GM19468 (cell line): Measurements from ENCODE around the gene PSMB3.

Experiments
- ATAC-seq: cut with Tn5 transposase; IDR thresholded peaks from one replicate; pipeline ENCODE4 v1.9.1; 2021; ENCODE audit warnings: mild to moderate bottlenecking, moderate library complexity, moderate number of reproducible peaks; ENCODE audit not compliant: unreplicated experiment; ENCODE audit errors: extremely low read depth

Gene PSMB3

DNA sequence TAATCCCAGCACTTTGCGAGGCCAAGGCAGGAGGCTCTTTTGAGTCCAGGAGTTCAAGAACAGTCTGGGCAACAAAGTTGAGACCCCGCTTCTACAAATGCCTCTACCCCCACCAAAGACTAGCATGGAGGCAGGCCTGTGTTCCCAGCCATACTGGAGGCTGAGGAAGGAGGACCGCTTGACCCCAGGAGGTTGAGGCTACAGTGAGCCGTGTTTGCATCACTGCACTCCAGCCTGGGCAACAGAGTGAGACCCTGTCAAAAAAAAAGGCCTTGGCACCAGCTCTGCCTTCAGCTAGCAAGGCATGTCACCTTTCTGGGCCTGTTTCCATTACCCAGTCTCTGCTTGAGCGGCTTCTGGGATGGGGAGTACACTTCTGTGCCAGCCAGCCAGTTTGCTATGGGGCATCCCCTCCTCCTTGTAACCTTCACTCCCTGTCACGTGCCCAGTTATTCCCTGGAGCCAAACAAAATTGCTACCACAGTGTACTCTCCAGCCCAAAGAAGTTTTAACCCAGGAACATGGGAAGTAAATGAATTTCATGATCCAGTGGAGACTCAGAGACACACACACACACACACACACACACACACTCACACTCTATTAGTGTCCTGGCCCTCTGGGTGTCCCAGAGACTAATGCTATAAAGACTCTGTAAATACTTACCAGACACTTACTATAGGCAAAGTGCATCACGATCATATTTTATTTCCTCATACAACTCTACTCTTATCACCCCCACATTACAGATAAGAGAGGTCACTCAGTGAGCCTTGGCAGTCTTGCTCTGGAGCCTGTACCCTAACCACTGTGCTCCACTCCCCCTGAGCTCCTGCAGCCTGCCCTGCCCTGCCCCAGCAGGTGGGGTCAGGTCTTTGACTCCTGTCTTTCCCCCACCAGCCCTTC, 19.9 kb upstream of the PSMB3 start:
- ATAC-seq: no peak

DNA sequence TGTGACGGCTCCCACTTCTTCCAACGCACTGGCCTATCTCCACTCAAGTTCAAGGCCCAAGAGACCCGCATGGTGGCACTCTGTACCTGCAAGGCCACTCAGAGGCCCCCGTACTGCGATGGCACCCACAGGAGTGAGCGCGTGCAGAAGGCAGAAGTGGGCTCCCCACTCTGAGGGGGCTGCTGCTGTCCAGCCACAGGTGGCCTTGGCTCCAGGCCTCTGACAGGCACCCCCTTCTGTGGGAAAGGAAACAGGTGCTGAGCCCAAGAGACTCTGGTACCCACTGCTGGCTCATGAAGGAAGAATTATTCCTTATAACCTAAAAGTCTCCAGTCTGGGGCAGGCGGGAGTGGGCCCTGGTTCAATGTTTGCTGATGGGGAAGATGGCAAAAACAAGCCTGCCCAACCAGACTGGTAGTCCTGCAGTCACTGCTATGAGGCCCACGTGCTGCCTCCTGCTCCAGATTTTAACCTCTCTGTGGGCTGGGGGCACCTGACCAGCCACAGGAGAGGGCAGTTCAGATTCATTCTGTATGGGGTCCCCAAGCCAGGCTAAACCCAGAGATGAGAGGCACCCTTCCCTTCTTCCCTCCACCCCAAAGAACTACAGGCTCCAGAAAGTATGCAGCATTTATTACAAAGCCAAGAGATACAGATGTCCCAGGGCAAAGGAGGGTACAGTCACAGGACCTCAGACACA, 19.1 kb upstream of the PSMB3 start:
- ATAC-seq: no peak

DNA sequence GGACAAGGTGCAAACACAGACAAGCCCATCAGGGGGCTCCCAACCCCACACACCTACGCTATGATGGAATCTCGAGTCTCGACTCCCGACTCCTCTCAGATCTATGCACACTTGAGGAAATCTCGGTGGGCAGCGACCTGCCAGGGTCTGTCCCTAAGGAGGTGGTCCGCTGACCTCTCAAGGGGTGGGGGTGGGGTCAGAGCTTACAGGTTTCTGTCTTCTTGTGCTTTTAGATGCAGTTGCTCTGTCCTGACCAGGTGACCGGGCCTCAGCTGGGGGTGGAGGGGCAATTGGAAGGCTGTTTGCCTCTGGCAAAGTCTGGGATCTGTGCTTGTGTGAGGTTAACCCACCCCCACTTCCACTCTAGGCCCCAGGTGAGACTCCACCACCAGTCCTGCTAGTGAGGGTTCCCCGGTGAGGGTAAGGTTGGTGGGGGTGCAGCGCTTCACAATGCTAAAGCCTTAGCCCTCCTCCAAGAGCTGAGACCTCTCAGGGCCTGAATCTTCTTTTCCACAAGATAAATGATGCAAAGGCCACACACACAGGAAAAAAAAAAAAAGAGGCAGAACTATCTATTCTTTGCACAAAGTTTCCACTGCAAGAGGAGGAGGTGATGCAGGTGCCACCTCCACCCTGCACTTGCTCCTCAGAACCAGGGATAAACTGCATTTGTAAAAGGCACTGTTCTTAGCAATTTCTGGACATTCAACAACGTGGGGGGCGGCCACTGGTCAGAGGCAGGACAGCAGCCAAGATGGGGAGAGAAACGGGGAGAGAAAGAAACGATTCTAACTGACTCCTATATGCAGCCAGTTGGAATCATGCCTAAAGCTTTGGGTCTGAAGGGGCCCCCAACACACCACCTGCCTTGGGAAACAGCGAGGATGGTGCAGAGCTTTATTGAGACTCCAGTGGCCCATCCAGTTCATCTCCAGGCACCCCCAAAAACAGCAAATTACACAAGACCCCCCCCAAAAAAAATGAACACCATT, 18.3 kb upstream of the PSMB3 start:
- ATAC-seq: no peak

DNA sequence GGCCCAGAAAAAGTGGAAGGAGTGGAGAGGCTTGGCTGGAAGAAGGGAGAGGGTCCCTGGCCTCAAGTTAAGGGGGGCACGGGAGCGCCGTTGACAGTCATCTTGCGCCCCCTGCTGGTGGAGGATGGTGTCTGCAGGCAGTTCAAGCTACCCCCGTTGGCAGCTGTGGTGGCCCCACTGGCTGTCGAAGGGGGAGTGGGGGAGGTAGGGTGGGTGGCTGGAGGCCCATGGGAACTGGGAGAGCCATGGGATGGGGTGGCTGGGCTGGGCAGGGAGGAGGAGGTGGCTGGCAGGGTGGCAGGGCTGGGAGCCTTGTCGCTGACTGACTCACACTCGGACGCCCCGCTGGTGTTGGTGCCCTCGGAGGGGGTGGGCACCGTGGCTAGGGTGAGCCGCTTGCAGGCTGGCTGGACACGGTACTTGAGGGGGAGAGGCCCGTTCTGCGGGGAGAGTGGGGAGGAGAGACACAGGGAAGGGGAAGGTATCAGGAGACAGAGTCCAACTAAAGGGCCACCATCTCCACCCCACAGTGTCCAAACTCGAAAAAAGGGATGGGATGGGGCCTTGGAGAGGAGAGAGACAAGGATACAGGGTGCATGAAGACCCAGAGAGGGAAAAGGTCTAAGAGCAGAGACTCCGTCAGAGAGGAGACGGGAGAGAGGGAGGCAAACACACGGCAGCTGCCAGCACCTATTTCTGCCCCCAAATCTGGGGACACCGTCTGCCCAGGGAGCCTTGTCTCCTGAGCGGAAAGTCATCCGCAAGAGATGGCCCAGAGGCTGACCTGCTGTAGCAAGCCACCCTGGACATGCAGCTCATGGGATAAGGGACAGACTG, 17.2 kb upstream of the PSMB3 start:
- no peak for ATAC-seq

DNA sequence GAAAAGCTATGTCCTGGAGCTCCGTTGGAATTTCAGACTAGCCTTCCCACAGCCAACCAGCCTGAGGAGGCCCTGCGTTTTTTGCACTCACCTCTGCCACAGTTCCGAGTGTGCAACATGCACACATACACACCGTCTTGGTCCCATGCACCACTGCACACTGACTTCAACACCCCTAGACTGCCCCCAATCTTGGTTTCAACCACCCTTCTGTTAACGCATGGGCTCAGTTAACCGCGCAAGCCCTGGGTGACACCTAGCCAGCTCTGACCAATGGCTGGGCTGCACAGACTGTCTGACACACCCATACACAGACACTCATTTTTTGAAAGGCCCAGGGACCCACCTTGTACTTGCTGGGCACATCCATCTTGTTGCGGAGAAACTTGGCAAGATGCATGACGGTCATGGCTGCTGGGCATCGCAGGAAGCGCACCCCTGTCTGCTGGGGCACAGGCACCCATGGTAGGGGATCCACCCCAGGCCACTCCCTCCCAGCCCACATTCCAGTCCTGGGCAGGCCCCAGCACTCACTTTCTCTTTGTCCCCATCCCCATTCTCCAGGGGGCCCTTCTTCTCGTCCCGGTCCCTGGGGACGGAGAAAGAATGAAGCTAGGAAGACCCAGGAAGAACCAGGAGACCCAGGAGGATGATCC, 14.4 kb upstream of the PSMB3 start:
- ATAC-seq: no peak

DNA sequence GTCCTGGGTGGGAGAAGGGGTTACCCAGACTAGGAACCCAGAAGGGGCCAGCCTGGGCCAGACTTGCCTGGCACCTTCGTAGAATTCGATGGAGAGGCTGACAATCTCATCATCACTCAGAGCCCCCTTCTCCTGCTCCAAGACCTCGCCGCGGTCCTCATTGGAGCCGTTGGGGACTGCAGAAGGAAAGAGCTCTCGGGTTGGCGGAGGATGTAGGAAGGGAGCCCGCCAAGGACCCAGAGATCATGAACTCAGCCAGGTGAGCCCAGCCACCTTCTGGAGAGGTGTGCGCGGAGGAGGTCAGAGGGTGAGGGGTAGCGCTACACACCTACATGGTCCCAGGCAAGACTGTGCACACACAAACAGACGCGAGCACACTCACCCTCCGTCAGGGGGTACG, 13.9 kb upstream of the PSMB3 start:
- ATAC-seq: no peak

DNA sequence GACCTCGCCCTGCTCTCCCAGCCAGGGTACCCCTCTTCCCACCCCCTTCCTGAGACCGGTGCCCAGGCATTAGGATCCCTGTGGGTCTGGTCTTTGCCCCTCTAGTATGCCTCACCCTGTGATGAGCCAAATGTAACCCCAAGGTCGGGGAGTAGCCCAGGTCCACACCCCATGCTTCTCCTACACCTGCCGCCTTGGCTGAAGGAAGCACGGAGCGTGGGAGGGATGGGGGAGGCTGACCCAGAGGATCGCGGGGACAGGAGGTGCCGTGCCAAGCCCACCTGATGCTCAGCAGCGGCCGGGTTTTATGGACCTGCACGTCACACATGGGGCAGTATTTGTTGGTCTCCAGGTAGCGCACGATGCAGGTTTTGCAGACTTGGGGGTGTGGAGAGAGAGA, 13.2 kb upstream of the PSMB3 start:
- ATAC-seq: no peak

DNA sequence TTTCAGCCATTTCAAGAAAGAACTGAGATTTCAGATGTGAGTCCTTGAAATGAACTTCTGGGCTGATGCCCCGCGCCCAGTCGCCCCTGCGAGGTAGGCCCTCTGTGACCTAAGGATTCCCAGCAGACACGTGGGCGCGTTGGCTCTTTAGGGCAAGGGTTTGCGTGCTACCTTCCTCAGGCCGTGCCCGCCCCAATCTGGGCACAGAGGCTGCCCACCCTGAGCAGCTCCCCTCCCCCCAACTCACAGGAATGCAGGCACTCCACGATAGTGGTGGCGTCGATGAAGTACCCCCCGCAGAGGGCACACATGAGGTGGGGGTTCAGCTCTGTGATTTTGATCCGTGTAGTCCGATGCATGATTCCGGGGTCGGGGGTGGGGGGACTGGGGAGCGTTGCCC, 12.5 kb upstream of the PSMB3 start:
- ATAC-seq: no peak

DNA sequence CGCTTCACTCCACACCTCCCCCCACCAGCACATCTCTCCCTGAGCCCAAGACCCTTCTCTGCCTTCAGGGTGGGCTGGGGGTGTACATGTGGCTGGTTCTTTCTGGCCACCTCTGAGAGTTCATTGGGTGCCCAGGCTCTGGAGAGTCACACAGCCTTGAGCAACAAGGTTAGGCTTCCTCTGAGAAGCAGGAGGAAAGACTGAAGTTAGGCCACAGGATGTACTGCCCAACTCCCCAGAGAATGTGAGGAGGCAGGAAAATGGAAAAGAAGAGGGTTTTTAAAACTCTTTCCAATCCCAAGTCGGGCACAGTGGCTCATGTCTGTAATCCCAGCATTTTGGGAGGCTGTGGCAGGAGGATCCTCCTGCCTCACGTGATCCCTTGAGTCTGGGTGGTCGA, 11.7 kb upstream of the PSMB3 start:
- no peak for ATAC-seq

DNA sequence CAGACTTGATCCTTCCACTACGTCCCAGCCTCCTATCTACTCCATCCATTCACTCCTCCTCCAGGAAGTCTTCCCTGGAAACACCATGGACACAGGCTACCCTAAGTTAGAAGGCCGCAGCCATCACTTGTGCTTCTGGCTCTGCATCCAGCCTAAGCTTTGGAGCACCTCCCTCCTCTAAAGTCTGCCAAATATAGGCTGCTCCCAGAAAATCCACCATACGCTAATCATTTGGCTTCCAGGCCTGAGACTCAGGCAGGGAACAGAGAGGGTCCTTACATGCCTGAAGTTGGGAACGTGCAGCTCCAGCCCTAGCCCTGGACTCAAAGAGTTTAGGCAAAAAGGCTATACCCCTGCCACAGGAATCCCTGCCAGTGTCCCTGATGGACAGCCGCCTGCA, 11.1 kb upstream of the PSMB3 start:
- no peak for ATAC-seq

DNA sequence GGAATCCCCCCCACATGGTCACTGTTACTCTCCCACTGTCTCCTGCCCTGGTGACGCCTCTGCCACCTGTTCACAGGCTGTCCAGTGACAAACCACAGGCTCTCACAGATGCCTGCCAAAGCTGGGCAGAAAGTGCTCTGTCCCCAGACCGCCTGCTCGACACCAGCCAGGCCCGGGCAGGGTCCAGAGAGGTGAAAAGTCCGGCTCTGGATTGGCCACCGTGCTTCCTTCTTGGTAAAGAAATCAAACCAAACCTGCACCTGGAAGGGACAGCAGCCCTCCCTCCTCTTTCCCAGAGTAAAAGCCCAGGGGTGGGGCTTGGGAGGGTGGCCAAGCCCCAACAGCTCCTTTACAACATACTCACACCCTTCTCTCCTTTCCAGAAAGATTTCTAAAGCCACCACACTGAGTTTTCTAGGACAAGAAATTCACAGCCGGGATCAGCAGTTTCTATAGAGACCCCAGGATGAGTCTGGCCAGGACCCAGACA, 10.6 kb upstream of the PSMB3 start:
- no peak for ATAC-seq

DNA sequence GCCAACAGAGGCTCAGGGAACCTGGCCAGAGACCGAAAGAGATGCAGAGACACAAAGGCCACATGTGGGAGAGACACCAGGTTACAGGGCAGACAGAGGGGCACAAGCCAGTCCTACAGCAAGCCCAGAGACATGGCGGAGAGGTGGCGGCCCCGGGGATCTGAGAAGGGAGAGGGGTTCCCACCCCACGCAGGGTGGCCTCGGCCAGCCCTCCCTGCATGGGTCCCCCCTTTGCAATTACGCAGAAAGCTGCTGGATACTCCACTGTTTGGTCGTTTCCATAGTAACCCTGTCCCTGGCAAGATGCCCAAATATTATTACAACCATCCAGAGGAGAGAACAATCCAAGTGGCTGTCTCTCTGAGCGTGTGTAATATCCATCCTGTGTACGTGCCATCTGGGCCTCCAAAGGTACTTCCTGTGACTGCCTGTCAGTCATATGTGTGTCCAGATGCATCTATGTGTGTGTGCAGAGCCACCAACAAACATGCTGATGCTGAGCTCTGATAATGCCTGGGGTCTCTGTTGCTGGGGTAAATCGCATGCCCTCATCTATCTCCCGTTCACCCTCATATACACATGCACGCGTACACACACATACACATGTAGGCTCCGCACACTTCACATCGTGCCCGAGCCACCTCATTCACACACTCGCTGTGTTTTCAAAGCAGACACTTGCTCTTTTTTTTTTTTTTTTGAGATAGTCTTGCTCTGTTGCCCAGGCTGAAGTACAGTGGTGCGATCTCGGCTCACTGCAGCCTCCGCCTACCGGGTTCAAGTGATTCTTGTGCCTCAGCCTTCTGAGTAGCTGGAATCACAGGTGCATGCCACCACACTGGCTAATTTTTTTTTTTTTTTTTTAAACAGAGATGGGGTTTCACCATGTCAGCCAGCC, 9.9 kb upstream of the PSMB3 start:
- ATAC-seq: no peak

DNA sequence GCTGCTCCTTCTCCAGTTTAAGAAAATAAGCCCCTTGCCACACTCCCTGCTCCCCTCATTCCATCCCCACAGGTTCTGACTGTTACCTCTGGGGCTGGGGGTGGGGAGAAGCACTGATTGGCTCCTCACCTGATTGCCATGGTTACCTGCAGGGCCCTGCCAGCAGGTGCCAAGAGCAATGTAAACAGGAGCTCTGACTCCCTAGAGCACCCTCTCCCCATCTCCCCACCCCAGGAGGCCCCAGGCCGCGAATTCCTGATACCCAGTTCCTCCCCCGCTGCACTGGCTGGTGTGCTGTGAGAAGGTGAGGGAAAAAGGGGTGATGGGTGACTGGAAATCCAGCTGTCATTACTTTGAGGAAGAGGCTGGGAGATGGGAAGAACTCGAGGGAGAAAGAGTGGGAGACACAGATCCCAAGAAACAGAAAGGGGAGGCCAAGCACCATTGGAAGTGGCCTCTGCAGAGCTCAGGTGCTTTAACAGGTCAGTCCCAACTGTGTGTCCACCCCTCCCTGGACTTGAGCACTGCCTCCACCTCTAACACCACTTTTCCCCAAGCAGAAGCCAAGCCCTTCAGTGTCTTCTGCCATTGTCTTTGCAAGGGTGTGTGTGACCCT, 8.9 kb upstream of the PSMB3 start:
- ATAC-seq: no peak

DNA sequence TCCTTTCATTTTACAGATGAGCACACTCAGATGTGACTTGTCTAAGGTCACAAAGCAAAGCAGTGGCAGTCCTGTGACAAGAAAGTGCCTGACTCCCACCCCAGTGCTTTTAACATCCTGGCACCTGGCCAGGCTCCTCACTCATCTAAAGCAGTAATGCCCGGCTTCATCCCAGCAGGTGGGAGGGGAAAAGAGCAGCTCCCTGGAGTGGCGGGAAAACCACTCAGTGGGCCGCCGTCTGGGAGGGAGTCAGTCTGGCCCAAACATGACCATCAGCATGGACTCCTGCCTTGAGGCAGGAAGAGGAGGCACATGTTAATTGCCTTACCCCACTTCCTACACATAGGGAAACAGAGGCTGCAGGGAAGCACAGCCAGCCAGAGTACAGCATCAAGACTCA, 7.0 kb upstream of the PSMB3 start:
- ATAC-seq: no peak

DNA sequence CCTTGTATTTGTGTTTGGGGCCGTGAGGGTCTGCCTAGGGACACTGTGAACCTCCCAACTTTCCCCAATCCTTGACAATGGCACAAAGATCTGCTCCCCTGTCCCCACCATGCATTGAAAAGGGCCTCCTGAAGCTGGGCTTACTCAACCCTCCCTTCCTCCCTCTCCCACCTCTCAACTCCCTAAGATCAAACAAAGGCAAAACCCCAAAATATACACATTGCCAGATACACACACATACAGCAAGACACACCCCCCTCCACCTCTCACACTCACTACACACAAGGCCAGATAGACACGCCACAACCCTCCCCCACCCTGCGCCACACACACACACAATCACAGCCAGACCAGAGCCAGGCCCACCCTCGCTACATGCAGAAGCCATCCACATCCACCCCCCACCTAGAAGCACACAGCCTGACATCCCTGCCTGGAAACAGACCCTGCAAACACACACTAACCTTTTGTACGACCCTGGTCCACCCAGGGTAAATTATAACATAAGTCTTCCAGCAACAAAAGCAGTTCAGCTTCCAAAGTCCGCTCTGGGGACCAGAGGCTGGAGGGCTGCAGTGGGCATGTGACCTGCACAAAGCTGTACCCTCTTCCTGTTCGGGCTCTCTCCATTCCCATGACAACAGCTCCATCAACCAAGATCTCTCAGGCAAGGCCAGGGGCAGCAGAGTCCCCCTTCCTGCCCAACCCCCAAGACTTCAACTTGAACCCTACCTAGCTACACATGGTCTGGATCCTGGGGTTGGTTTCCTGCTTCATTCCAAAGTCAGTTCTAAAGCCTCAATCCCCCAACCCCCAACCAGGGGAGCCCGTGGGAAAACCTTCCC, 6.3 kb upstream of the PSMB3 start:
- ATAC-seq: no peak

DNA sequence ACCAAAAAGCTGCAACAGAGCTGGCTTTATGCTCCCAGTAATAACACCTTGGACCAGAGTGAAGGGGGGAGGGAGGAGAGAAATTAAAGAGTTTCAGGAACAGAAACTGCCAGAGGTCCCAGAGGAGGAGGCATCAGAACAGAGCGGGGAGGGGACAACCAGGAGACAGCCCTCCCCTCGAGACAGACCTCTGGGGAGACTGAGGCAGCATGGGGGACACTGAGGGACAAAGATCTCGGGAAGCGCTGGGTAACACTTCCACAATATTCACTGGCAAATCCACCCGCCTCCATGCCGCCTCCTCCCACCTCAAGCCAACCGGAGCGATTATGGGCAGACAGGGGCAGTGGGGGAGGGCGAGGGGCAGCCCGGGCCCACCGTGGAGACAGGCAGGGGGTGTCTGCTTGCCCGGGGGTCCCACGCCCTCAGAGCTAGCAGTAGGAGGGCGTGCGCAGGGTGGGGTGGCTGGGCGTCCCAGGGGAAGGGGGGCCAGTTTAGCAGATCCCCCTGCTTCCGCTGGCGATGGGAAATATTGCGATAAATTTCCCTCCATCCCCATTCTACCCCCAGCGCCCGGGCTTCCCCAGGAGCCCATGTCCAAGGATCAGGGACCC, 5.6 kb upstream of the PSMB3 start:
- no peak for ATAC-seq
